AML-193 (cell line): ENCODE data around the gene CITED1.
A peak's percentile ranks its signal among the peaks of the same experiment; 100 is the strongest.

Experiments
- DNase-seq, 2 experiments: peaks; one replicate each; lab custom pipeline; 2025; lab: John Stamatoyannopoulos, UW

CITED1 gene

DNA sequence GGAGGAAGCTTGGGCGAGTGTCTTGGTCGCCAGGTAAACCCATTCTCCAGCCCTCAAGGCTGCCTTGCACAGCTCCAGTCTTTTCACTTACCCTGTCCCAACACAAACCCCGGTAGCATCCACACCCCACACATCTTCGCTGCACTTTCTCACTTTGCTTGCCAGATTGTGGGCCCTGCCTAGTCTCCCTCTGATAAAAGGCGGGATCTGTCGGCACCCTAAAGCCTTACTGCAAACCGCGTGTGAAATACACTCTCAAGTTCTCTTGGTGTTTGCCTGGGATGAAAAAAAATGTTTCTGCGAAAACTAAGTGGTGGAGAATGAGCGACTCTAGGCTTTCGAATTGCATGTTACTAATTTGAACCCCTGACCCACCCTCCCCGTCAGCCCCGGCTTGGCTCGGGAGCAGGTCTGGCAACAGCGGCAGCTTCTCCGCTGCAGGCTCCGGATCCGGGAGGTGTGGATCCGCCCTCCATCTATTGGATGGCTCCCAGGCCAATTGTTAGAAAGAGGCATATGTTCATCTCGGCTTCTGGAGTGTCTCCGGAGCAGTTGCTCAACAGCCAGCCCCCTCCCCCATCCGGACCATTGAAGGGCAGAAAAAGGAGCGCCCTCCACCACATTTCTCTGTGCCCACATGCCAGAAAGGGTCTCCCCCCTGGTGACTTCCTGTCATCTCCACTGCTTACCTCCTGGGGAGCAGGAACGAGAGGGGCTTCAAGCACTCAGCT lies 3.0 kb upstream of the CITED1 start:
- DNase-seq, result no peak

DNA sequence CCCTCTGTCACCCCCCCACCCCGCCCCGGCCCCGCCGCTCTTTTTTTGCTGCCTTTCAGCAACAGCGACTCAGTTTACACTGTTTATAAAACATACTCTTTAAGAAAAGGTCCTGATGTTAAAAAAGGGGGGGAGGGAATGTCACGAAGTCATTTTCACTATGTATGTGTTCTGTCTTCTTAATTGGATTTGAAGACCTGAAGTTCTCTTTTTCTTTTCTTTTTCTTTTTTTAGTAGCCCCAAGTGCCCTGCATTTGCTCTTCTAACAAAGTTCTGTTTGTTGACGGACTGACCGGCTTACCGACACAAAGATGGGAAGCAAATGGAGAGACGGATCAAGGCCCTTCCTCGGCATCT lies 2.5 kb upstream of the CITED1 start:
- no peak for DNase-seq

DNA sequence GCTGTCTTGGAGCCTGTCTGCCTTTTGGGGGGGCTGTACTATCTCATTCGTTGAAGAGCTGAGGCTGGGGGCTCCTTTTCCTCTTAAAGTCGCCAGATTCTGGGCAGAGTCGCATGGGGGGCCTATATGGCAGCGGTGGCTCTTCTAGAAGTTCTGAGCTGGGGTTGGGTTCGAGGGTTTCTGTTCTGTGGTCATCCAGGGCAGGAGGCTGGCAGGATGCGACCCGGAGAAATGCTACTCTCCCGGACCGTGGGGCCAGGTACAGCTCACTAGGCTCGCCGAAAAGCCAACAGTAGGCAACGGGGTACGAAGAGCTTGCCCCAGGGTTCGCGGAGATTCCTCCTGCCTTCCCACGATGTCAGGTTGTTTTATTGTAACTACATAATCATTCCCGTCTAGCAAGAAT lies 1.9 kb upstream of the CITED1 start:
- no peak for DNase-seq

DNA sequence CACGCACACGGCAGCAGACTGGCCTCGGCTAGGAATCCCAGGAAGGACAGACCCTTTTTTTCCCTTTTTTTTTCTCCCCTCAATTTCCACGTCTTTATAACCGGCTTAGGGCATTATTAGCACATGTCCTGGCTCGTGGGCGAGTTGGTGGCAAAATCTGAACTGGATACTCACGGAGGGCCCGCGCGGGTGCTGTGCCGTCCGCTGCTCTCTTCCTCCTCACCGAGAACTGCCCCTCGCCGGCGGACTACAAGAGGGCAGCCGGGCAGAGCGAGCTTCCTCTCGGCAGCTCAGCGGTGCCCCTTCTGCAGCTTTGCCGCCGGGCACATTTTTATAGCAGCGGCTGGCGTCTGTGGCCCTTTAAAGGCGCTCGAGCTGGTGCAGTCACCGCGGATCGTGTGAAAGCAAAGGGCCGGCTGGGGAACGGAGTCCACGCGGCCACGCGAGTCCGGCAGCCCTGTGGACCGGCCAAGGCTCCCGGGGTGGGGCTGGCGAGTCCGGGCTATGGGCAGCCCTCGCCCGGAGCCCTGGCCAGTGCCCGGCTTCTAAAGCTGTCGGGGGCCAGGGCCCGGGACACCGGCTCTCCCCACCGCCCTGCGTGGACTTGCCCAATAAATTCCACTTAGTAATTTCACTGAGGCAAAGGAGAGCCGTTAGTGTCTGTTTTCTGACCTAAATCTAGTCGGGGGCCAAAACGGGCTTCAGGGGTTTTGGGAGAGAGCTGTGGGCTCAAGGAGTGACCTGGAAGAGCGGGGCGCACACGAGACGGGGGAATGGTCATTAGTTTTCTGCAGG lies 1.3 kb upstream of the CITED1 start:
- no peak for DNase-seq

DNA sequence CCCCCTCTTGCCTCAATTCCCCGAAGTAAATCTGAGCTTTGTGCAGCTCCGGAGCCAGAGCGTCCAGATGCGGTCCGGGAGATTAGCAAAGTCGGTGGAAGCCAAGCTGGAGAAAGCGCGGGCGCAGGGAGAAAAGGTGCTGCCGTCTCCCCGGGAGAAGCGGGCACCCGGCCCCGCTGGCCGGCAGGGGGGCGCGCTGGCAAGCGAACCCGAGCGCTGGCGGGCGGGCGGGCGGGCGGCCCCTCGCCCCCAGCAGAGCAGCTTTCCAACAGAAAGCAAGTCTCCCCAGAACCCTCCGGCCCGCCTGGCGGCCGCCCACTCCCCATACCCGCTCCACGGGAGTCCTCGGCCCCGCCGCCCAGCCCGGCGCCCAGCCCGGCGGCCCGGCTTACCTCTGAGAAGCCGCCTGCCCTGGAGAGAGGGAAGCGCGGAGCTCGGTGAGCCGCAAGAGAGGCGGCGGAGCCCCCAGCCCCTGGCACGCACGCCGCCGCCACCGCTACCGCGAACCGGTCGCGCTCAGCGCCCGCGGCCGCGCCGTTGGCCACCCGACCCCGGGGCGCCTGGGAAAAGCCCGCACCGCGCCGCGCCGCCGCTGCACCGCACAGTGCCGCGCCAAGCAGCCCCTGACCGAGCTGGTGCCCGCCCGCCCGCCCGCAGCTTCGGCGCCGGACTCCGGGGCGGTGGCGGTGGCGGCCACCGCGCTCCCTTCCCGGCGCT lies 529 bp upstream of the CITED1 start:
- DNase-seq, result no peak

DNA sequence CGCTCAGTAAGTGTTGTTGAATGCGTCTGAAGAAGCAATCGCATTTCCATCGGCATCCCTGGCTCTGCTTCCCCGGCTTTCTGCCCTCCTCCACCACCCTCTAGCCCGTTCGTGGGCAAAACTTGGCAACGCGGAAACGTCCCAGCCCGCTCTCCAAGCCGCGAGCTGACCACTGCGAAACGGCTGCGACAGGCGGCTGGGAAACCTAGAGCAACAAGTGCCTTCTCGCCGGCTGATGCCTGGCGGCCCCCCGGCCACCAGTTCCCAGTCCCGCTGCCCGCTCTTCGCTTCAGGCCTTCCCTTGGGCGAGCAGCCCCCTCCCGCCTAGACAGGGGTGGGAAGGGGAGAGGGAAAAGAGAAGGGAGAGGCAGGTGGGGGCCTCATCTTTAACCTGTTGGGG lies 837 bp downstream of the CITED1 start:
- DNase-seq, result no peak

DNA sequence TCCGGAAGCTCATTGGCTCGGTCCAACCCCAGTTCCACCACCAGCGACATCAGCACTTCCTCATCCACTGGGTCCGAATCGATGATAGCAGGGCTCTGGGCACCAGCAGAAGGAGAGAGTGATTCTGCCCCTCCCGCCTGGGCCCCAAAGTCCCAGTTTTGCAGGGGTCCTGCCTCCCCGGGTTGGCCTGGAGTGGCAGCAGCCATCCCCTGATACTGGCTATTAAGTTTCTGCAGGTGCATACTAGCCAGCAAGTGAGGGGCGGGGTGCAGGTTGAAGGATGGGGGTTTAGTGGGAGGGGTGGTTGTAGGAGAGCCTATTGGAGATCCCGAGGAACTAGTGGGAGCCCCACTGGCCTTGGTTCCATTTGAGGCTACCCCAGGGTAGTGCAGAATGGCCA lies 3.9 kb downstream of the CITED1 start:
- DNase-seq, result no peak

DNA sequence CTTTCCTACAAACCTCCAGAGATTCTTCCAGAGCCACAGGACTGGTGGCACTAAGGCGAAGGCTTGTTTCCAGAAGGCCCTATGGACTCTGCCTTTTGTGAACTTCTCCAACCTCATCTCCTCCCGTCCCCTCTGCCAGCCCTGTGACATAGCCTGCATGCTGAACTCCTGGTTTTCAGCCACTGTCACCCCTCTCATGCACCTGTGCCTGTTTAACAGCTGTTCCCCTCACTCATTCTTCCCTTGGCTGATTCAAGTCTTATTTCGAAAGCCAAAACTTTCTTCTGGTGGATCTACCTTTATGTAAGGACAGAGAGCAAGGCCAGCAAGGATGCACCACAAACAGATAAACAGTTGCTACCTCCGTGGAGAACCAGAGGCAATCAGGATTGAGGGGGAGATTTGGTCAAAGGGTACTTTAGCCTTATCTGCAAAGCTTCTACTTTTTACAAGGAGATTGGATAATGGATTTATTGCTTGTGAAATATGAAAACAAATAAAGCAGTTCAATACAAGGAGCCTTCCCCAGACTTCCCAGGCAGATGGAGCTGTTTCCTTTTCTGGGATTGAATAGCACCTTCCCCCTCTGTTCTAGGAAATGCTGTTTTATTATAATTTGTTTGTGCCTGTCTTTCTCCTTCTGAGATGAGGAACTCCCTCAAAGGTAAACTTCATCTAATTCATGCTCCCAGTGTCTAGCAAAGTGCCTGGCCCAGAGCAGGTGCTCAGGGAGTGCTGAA lies 5.7 kb downstream of the CITED1 start:
- no peak for DNase-seq

DNA sequence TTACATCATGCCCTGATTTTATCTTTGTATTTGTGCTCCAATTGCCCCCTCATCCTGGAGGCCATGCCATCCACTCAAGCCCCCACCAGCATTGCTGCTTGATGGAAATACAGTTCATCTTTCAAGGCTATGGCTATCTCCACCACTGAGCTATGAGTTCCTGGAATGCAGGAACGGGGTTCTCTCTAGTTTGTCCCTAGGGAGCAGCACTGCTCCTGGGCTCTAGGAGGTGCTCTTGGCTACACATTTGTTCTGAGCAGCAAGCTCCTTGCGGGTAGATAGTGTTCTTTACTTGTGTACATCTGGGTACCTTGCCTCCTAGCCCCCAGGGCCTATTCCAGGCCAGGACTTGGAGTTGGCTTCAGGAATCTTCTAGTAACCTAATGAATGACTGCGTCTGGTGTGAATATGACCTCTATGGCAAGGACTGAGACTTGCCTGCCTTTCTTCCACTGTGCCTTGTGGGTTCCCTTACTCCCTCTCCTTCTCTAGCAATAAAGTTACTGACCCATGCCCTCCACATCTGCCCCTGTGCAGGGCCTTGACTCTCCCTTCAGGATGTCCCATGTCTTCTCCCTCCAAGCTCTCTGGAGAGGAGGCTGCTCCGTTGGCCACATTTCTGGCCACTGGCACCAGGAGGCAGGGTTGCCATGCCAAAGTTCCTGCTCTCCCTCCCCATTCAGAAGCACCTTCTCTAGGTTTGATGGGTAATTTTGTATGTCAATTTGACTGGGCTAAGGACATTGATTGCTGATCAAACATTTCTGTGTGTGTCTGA lies 7.6 kb downstream of the CITED1 start:
- peak in 1 of 2 experiments; percentile 6 for DNase-seq

DNA sequence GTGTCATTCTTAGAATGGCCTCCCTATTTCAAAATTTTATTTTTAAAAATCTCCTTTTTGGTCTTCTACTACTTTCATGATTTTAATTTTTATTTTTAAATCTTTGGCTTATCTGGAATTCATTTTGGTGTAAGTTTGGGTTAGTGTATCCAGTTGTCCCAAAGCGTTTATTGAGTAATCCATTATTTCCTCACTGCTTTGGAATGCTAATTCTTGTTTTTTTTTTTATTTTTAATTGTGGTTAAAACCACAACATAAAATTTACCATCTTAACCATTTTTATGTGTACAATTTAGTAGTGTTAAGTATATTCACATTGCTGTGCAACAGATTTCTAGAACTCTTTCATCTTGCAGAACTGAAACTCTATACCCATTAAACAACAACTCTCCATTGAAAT lies 8.7 kb downstream of the CITED1 start:
- DNase-seq, result no peak

DNA sequence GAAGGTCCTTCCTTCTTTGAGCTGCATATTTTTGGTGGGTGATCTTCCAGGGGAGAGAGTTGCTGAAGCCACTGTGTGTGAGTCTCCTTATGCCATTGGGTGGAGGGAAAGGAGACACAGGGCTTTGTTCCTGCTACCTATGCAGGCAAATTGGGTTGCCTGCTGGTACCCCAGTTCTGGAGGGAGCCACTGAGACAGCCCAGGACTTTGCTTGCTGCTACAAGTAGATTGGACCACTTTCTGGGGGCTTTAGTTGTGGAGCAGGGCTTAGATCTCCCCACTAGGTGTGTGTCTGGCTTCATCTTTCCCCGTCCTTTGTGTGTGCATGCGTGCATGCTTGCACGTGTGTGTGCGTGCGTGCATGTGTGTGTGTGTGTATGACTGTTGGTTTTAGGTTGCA lies 10.0 kb downstream of the CITED1 start:
- no peak for DNase-seq

DNA sequence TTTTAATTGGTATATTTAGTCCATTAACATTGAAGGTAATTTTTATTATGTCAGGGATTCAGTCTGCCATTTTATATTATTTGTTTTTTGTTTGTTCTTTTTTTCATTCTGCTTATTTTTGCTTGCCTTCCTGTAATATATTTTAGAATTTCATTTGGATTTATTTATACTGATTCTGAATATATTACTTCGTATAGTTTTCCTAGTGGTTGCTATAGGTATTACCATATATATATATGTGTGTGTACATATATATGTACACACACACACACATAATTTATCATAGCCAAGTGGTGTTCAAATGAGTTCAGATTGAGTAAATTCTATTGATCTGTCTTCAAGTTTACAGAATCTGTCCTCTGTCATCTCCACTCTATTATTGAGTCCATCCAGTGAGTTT lies 11.2 kb downstream of the CITED1 start:
- no peak for DNase-seq

DNA sequence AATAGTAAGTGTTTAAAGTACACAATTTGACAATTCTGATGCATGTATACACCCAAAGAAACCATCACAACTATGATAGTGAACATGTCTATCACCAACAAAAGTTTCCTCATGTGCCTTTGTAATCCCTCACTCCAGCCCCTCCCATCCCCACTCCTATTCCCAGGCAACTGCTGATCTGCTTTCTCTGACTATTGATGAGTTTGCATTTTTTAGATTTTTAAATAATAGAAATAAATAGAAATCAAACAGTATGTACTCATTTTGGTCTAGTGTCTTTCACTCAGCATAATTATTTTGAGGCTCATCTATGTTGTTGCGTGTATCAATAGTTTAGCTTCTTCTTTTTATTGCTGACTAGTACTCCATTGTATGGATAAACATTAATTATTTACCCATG lies 23.4 kb downstream of the CITED1 start:
- no peak for DNase-seq

DNA sequence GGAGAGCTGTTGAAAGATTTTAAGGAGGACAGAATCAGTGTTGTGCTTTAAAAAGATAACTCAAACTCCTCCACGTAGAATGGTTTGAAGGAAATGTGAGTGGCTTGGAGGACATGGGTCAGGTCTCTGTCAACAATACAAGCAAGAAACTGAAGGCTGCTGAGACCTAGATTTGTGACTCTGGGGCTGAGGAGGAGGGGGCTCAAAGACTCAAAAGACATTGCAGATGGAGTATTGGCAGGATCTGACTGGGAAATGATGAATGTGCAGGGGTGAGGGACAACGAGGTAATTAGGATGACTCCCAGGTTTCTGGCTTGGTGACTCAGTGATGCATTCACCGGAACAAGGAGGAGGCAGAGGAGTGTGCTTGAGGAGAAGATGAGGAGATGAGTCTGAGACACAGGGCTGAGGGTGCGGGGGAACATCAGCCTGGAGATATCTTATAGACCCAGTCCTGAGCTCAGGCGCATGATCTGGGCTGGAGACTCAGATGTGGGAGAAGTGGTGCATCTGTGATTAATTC lies 25.3 kb downstream of the CITED1 start:
- no peak for DNase-seq

DNA sequence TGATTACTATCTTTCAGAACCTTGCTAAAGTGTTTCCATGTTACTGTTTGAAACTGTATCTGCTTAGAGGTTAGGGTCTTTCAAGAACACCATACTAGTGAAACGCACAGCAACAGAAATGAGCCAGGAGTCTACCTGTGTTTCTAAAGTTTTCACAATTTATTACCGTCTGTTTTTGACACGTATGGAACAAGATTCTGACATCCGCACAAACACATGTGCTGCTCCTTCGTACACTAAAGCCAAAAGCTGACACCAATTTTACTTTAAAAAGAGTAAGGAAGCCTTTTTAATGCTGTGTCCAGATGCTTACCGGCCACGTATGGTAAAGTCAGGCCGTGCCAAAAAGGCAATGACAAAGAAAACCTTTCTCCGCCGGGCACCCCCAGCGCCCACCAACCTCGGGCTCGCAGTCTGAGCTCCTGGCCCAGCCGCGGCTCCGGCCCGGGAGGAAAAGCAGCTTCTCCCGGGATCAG lies 29.2 kb downstream of the CITED1 start:
- no peak for DNase-seq

DNA sequence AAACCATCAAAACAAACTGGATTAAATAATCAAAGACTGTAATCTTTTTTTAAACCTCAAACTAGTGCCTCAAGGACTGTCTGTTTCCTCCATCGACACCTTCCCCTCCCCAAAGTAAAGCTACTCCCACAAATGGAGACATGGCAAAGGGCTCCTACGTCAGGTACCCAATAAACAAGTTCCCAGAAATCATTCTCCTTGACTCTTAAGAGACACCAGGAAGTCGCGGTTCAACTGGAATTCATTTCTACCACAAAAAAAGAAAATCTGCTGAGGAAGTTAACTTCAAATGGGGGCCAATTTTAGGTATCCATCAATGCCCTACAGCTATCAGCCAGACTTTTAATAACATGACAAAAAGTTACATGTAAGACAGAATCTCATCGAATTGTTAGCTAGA lies 31.2 kb downstream of the CITED1 start:
- no peak for DNase-seq

DNA sequence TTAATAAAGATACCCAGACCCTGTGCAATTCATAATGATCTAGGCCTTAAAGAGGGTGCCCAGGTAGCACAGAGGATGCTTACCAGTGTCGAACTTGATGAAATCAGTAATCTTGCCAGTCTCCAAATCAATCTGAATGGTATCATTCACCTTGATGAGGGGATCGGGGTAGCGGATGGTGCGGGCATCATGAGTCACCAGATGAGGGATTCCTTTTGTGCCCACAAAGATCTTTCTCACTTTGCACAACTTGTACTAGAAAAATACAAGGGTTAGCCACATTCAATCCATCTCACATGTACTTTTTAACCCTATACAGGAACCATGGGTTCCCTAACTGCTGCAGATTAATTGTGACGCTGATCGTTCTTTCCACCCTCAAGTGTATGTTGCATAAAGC lies 32.0 kb downstream of the CITED1 start:
- no peak for DNase-seq

DNA sequence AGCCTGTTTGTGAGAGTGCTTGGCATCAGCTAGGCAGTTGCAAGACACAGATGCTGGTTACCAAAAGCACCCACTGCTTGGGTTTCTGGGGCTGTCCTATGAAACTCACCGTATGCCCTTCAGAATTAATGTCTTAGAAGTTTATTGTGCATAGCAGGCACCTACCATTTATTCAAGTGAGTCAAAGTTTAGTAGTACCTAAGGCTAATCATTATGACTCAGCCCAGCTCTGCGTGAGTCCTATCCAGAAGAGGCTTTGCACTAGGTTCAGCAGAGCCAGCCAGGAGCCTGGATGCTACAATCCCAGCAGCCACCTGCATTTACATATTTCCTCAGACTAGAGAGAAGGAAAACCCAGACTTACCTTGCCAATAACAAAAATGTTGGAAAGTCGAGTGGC lies 32.8 kb downstream of the CITED1 start:
- no peak for DNase-seq

DNA sequence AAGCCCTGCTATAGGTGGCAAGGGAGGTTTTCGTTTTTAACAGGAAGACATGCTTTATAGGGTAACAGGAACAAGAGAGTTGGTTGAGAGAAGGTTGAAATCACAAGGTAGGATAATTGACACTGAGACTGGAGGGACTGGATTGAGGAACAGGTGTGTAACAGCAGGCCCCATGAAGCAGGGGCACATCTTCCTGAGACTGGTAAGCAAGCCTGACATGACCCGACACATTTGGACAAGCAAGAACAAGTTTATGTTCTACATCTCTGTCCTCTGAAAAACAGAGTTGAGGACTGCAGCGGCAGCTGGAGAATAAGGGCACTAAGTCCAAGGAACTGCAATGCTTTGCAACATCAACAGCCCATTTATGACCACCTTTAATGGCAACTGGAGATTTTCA lies 33.9 kb downstream of the CITED1 start:
- DNase-seq, result no peak

DNA sequence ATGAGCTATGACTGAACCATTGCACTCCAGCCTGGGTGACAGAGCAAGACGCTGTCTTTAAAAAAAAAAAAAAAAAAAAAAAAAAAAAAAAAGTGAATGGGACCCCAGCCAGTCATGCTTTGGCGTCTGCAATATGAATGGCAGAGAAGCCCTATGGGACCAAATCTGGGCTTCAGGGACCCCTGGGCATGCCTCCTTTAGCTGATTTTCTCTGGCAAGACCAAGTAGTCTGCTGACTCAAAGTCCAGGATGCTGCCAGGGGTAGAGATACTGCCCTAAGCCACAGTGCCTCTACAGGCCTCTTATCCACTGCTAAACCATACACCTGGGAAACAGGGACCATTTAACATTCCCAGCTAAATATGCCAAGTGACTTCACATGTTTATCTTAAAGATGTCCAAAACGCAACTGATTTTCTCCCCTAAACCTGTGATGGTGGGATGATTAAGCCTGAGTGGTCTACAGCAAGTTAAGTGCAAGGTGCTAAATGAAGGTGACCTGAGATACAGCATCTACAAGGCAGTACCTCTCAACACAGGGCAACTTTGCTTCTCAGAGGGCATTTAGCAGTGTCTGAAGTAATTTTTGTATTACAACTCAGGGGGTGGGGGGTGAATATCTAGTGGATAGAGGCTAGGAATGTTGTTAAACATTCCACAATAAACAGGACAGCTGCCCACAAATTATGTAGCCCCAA lies 34.5 kb downstream of the CITED1 start:
- DNase-seq, result no peak
